H1 (cell line): ENCODE results near the gene CCSER2.

ENCODE experiments used
- CEBPB ChIP-seq: IDR thresholded peaks from 2 replicates; pipeline ENCODE4 v1.6.1; 2012; ENCODE audit warnings: low read depth, low read length
- CTCF ChIP-seq, 3 experiments: IDR thresholded peaks; 1 replicate in 2 of 3; 2 replicates in 1 of 3; pipeline versions ENCODE4 v1.5.1 to v1.6.1; 2011; ENCODE audit warnings: low read length in 3 of 3, mild to moderate bottlenecking in 3 of 3, inconsistent platforms in 2 of 3, low read depth in 1 of 3, moderate library complexity in 1 of 3; ENCODE audit not compliant: insufficient read depth in 1 of 3; ENCODE audit errors: control extremely low read depth in 1 of 3
- GTF2F1 ChIP-seq: IDR thresholded peaks from 2 replicates; pipeline ENCODE4 v1.6.1; 2012; ENCODE audit warnings: low read depth, low read length, improper control_type of control experiment, borderline replicate concordance
- POLR2A ChIP-seq, 2 experiments: IDR thresholded peaks; 1 replicate in 1 of 2; 2 replicates in 1 of 2; pipeline ENCODE4 v1.6.1; 2011; ENCODE audit warnings: low read depth in 2 of 2, low read length in 2 of 2, mild to moderate bottlenecking in 2 of 2; ENCODE audit errors: control extremely low read depth in 1 of 2
- SAP30 ChIP-seq: fragments of 300-600 bp; sonication (generic); IDR thresholded peaks from 2 replicates; pipeline ENCODE4 v1.7.1; 2012; ENCODE audit warnings: low read length, moderate library complexity, mild to moderate bottlenecking, inconsistent platforms; ENCODE audit not compliant: insufficient read depth, insufficient replicate concordance

- TF ChIP-seq POLR2A (IDR thresholded peaks at IDR 0.05; ENCODE audit: control extremely low read depth in 1 of 2, low read depth in 2 of 2, low read length in 2 of 2), result no peak
- TF ChIP-seq CEBPB, result no peak
- no peak for TF ChIP-seq CTCF (IDR thresholded peaks at IDR 0.05; ENCODE audit: control extremely low read depth in 1 of 3, insufficient read depth in 1 of 3, low read depth in 1 of 3, low read length in 3 of 3)
- TF ChIP-seq GTF2F1, result no peak
- no peak for TF ChIP-seq SAP30
Measured at GRCh38 chr10:84524435-84524834, 196.0 kb downstream of the CCSER2 start.
